GM21737 (cell line): ENCODE results near the gene TMEM101.
"Not testable (repeated sequence)": the region's sequence is repeated elsewhere in the genome, so short reads cannot be mapped to it uniquely, and the experiment has no call there.

Source experiments
- ATAC-seq: cut with Tn5 transposase; IDR thresholded peaks from one replicate; pipeline ENCODE4 v1.9.1; 2021; ENCODE audit warnings: mild to moderate bottlenecking, moderate library complexity; ENCODE audit not compliant: unreplicated experiment

TMEM101 gene

DNA sequence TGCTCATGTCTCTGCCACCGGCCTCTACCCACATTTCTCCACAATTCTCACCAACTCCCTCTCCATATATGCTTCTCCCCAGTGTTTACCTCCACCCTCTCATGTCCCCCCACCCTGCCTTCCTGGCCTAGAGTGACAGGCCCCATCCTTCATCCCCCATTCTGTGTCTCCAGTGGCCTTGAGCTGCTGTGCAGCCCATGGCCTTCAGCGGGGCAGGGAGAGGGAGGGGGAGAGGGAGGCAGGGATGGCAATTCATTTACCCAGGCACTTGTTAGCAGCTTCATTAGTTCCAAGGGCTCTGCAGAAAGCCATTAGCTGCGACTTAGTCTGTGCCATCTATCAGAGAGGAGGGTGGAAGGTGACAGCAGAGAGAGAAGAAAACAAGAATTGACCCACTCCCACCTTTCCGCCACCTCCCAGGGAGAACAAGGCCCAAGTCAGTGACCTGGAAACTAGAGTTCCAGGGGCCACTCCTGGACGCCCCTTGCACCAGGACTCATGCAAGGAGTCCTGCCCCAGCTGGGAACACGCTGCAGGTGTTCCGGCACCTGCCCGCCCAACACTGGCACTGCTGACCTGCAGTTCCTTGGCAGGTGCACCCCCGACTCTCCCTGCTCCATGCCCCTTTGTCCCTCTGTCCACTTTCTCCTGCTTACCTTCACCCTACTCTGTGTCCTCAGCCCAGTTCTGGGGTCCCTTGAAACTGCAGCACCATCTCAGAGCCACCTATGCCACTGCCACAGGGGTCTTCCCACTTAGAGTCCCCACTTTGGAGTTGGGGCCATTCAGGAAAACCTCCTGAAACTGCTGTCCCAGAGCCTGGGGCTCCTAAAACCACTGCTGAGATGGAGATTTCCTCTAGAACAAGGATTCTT is 37.6 kb downstream of the TMEM101 start:
- ATAC-seq, result no peak

- no peak for ATAC-seq
These were observed 38.9 kb downstream of the TMEM101 start for GRCh38 chr17:43975898-43976297.

GRCh38 chr17:43974382-43975266 is 40.1 kb downstream of the TMEM101 start:
- ATAC-seq, result no peak

- ATAC-seq, result not testable (repeated sequence)
These were observed 42.1 kb downstream of the TMEM101 start for GRCh38 chr17:43972444-43973212.

DNA sequence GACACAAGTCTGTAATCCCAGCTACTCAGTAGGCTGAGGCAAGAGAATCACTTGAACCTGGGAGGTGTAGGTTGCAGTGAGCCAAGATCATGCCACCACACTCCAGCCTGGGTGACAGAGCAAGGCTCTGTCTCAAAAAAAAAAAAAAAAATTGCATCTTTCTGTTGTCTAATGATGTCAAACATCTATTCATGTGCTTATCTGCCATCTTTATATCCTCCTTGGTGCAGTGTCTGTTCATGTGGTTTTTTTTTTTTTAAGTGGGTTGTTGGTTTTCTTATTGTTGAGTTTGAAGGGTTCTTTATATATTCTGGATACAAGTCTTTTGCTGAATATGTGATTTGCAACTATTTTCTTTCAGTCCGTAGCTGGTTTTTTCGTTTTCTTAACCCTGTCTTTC is 43.3 kb downstream of the TMEM101 start:
- not testable (repeated sequence) for ATAC-seq

- no peak for ATAC-seq
These were observed 44.4 kb downstream of the TMEM101 start for GRCh38 chr17:43970366-43970765.

DNA sequence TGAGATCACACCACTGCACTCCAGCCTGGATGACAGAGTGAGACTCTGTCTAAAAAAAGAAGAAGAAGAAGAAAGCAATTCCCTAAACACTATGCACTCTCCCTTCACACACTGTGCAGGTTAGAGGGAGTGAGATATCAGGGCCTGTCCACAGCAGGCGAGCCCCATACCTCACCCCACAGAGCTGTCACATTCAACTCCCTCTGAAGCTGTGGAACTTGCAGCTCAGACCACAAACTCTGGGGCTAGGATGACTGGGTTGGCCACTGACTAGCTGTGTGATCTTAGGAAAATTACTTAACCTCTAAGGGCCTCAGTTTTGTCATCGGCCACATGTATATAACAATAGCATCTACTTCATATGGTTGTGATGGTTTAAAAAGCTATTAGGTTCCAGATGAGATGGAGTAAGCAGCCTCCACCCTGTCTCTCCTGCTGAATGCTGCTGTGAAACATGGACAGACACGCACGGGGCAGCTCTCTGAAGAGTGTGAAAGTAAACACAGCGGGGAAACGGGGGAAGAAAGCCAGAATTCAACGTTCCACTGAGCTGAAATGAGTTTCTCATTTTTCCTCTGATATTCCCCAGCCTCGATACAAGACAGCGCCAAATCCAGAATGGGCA is 47.4 kb downstream of the TMEM101 start:
- no peak for ATAC-seq

GRCh38 chr17:43966276-43966675 is 48.5 kb downstream of the TMEM101 start:
- ATAC-seq, result no peak

DNA sequence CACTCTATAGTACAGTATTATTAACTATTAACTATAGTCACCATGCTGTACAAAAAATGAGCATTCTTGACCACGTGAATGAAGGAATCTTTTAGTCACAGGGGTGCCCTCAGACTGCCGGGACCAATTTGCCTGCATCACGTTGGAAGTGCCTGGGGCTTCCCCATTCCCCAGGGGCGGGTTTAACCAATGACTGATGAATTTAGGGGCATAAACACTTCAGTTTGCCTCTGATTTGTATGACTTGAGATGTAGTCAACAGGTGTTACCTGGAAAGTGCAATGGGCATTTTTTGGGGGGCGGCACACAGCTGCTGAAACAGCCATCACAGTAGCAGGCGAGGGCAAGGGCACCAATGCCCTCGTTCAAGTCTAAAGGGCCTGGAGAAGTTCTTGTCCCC is 52.3 kb downstream of the TMEM101 start:
- no peak for ATAC-seq

GRCh38 chr17:43961954-43962353 is 52.8 kb downstream of the TMEM101 start:
- ATAC-seq, result no peak

- not testable (repeated sequence) for ATAC-seq
These were observed 53.5 kb downstream of the TMEM101 start for GRCh38 chr17:43961292-43961691.
